DOHH2 (cell line): ENCODE results near the gene SORD.

Experiments used
- CTCF ChIP-seq: fragments of 200-600 bp; sonication (generic); IDR thresholded peaks from one replicate; pipeline ENCODE4 v1.5.1; 2014; ENCODE audit warnings: antibody characterized with exemption, mild to moderate bottlenecking, low read depth, low read length; ENCODE audit not compliant: poor library complexity, severe bottlenecking
- EZH2phosphoT487 ChIP-seq: fragments of 200-600 bp; sonication (generic); IDR thresholded peaks from 2 replicates; pipeline ENCODE4 v1.6.1; 2017; ENCODE audit warnings: borderline replicate concordance, mild to moderate bottlenecking, antibody characterized with exemption, low read length, moderate library complexity, mixed read lengths

- TF ChIP-seq CTCF (no peak), EZH2phosphoT487 (no peak)
These were observed 74.5 kb downstream of the SORD start for GRCh38 chr15:45097466-45097865.
